A549 (cell line): ENCODE data around the gene SPA17. TPM values are rescaled to one million over a fixed set of nuclear protein-coding genes. Genes with fewer than 3 reads are reported as not detected.

ENCODE experiments used
- ATAC-seq, 2 experiments: fragments of 200-7000 bp in 1 of 2; fragments of >200 bp in 1 of 2; cut with Nextera tagmentation in 1 of 2; cut with Tn5 transposase in 1 of 2; 3 replicates each; pipeline versions ENCODE4 v1.8.0 to v1.9.1; 2018 to 2020; ENCODE audit warnings: mild to moderate bottlenecking in 1 of 2, moderate library complexity in 1 of 2
- CTCF ChIA-PET: fragments of 300-600 bp; sonication (Branson Sonifier 250); formaldehyde crosslinking; extraction: SDS; loops from one replicate; lab custom pipeline; 2021; ENCODE audit warnings: antibody characterized with exemption, inconsistent platforms; lab: Yijun Ruan, JAX
- POLR2A ChIA-PET: fragments of 350-600 bp; formaldehyde crosslinking; extraction: SDS; loops from one replicate; lab custom pipeline; 2021; ENCODE audit warnings: antibody characterized with exemption, inconsistent platforms; lab: Yijun Ruan, JAX
- DNase-seq, 2 experiments: peaks; one replicate each; pipeline versions ENCODE4 v3.0.0 to v3.0.0-alpha.2; 2011 to 2016; ENCODE audit warnings: low read depth in 1 of 2, low spot score in 1 of 2
- FAIRE-seq: peaks from 2 replicates; lab custom pipeline; 2011; peaks lifted over from hg19 to GRCh38; lab: Jason Lieb, UNC
- H3K27ac ChIP-seq, 2 experiments: fragments of >200 bp; sonication (Bioruptor Twin); formaldehyde crosslinking; 3 replicates each; pipeline ENCODE4 v1.5.1; 2016 to 2017
- H3K4me1 ChIP-seq: fragments of >200 bp; sonication (Bioruptor Twin); formaldehyde crosslinking; 3 replicates; pipeline ENCODE4 v1.6.1; 2016
- H3K4me2 ChIP-seq: fragments of >200 bp; sonication (Bioruptor Twin); formaldehyde crosslinking; 3 replicates; pipeline ENCODE4 v1.6.1; 2016
- H3K4me3 ChIP-seq: fragments of >200 bp; sonication (Bioruptor Twin); formaldehyde crosslinking; 3 replicates; pipeline ENCODE4 v1.5.1; 2016
- H3K9me3 ChIP-seq: fragments of >200 bp; sonication (Bioruptor Twin); formaldehyde crosslinking; 3 replicates; pipeline ENCODE4 v1.6.1; 2016
- BCL3 ChIP-seq: fragments of >200 bp; sonication (Bioruptor Twin); formaldehyde crosslinking; IDR thresholded peaks from 3 replicates; pipeline ENCODE4 v1.6.1; 2016
- CBX8 ChIP-seq: fragments of 200-600 bp; sonication (generic); IDR thresholded peaks from 2 replicates; pipeline ENCODE4 v1.6.1; 2016
- CHD4 ChIP-seq: fragments of 200-600 bp; sonication (generic); IDR thresholded peaks from 2 replicates; pipeline ENCODE4 v1.6.1; 2016; ENCODE audit warnings: antibody characterized with exemption, mild to moderate bottlenecking, borderline replicate concordance
- E2F6 ChIP-seq: IDR thresholded peaks from 2 replicates; pipeline ENCODE4 v1.6.1; 2012; ENCODE audit warnings: low read depth, borderline replicate concordance
- FOXS1 ChIP-seq: fragments of 250-450 bp; sonication (Bioruptor Pico); IDR thresholded peaks from 2 replicates; pipeline ENCODE4 v1.5.0; 2020; ENCODE audit warnings: mild to moderate bottlenecking, moderate library complexity
- HEYL ChIP-seq: fragments of 250-450 bp; sonication (Bioruptor Pico); IDR thresholded peaks from 2 replicates; pipeline ENCODE4 v1.8.0; 2021; ENCODE audit warnings: mild to moderate bottlenecking, moderate library complexity
- HOXB13 ChIP-seq: fragments of 250-450 bp; sonication (Bioruptor Pico); IDR thresholded peaks from 2 replicates; pipeline ENCODE4 v1.5.0; 2020; ENCODE audit warnings: low read depth, mild to moderate bottlenecking, moderate library complexity
- HOXB5 ChIP-seq: fragments of 250-450 bp; sonication (Bioruptor Pico); IDR thresholded peaks from 2 replicates; pipeline ENCODE4 v1.5.0; 2020; ENCODE audit warnings: mild to moderate bottlenecking, moderate library complexity
- JUNB ChIP-seq: fragments of >200 bp; sonication (Bioruptor Twin); formaldehyde crosslinking; IDR thresholded peaks from 2 replicates; pipeline ENCODE4 v1.6.1; 2016
- KDM5A ChIP-seq: fragments of 200-600 bp; sonication (generic); IDR thresholded peaks from 2 replicates; pipeline ENCODE4 v1.6.1; 2016; ENCODE audit warnings: antibody characterized with exemption, mild to moderate bottlenecking
- MAZ ChIP-seq: fragments of 150-350 bp; IDR thresholded peaks from 2 replicates; pipeline ENCODE4 v1.6.1; 2014; ENCODE audit warnings: antibody characterized with exemption, low read depth, low read length, borderline replicate concordance
- NFE2L2 ChIP-seq: fragments of 150-350 bp; conservative IDR thresholded peaks from 2 replicates; pipeline ENCODE4 v1.6.1; 2014; ENCODE audit warnings: low read length
- PHF8 ChIP-seq: fragments of 200-600 bp; sonication (generic); IDR thresholded peaks from 2 replicates; pipeline ENCODE4 v1.6.1; 2016; ENCODE audit warnings: low read depth, mild to moderate bottlenecking, antibody characterized with exemption, moderate library complexity, borderline replicate concordance
- POLR2A ChIP-seq: IDR thresholded peaks from 2 replicates; pipeline ENCODE4 v1.6.1; 2012; ENCODE audit warnings: mild to moderate bottlenecking, low read length
- REST ChIP-seq: fragments of 200-600 bp; sonication (generic); IDR thresholded peaks from 2 replicates; pipeline ENCODE4 v1.6.1; 2016; ENCODE audit warnings: antibody characterized with exemption, mild to moderate bottlenecking, moderate library complexity
- RNF2 ChIP-seq: fragments of 200-600 bp; sonication (generic); IDR thresholded peaks from 2 replicates; pipeline ENCODE4 v1.6.1; 2016; ENCODE audit warnings: low read depth, mild to moderate bottlenecking, antibody characterized with exemption, moderate library complexity, borderline replicate concordance
- TFCP2L1 ChIP-seq: fragments of 250-450 bp; sonication (Bioruptor Pico); IDR thresholded peaks from 2 replicates; pipeline ENCODE4 v1.5.0; 2021; ENCODE audit warnings: mild to moderate bottlenecking
- TP53 ChIP-seq: fragments of 250-450 bp; sonication (Bioruptor Pico); IDR thresholded peaks from 2 replicates; pipeline ENCODE4 v1.5.0; 2021; ENCODE audit warnings: mild to moderate bottlenecking, moderate library complexity
- ZNF302 ChIP-seq: fragments of 250-450 bp; sonication (Bioruptor Pico); IDR thresholded peaks from 2 replicates; pipeline ENCODE4 v1.9.0; 2021; ENCODE audit warnings: inconsistent platforms, mild to moderate bottlenecking, moderate library complexity
- WGBS: methylation state at CpG from one replicate; pipeline ENCODE4 v1.1.6; 2017; ENCODE audit errors: missing lambda C conversion rate; 5-methylcytosine and 5-hydroxymethylcytosine counted together
- polyA plus RNA-seq, 4 experiments: library from polyadenylated mRNA; depleted of rRNA in 3 of 4; stranded (reverse); fragments of >200 nt; fragmentation: RNase III in 1 of 4; extraction: RNeasy Plus Mini Kit Qiagen cat#74134 plus additional on column Dnase treatment in 1 of 4; gene quantifications; 2 replicates in 3 of 4; 3 replicates in 1 of 4; pipeline ENCODE4 v1.2.3, GENCODE V29; 2011 to 2017
- TF ChIP-seq, protein P1 (sequence below): IDR thresholded peaks from 2 replicates; pipeline ENCODE4 v1.6.1; 2012
- TF ChIP-seq, protein P2 (sequence below): fragments of 250-450 bp; sonication (Bioruptor Pico); IDR thresholded peaks from 2 replicates; pipeline ENCODE4 v1.5.0; 2020; ENCODE audit warnings: low read depth, mild to moderate bottlenecking, moderate library complexity
- TF ChIP-seq, protein P3 (sequence below): fragments of 450-650 bp; IDR thresholded peaks from 2 replicates; pipeline ENCODE4 v1.6.1; 2014; ENCODE audit warnings: antibody characterized with exemption

Gene SPA17
- polyA plus RNA-seq, 2 of the 4 experiments (the other 2 are of a cell fraction), result 23.8 to 27.3 TPM

DNA sequence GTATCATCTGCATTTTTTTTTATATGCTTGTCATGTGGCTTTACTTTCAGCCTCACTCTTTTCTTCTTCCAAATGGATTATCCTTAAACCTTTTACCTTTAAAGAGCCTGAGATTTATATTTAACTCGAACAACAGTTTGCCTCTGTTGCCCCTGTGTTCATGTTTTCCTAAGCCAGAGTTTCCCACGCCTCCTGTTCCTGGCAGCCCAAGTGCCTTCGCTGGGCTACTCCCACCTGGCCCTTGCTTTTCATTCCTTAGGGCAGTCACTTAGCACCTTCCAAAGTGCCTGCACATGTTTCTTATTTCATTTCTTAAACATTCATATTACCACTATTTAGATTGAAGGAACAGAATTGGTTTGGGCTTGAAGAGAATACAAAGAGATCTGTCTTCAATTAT, 37.8 kb upstream of the SPA17 start:
- ATAC-seq, result no peak
- CTCF ChIA-PET, result no interaction called here
- 91% methylated on average over 3 of the region's 3 CpGs for WGBS

GRCh38 chr11:124638500-124638899, 35.2 kb upstream of the SPA17 start:
- Histone ChIP-seq H3K4me3 (no peak overlapping the region), H3K4me2 (no peak overlapping the region), H3K9me3 (no peaks in the 10 kb centered on the region), H3K4me1 (no peaks in the 10 kb centered on the region), H3K27ac (no peak overlapping the region)
- no peak for ATAC-seq
- CTCF ChIA-PET, result no interaction called here
- POLR2A ChIA-PET, result no interaction called here
- no peak for FAIRE-seq
- DNase-seq, result no peak
- 95% methylated on average over 3 of the region's 3 CpGs for WGBS
- no peak for TF ChIP-seq NFE2L2
- no peak for TF ChIP-seq CHD4
- no peak for TF ChIP-seq RNF2
- TF ChIP-seq CBX8, result no peak
- TF ChIP-seq TFCP2L1 (CRISPR knock-in tag), result no peak
- TF ChIP-seq, protein P1, sequence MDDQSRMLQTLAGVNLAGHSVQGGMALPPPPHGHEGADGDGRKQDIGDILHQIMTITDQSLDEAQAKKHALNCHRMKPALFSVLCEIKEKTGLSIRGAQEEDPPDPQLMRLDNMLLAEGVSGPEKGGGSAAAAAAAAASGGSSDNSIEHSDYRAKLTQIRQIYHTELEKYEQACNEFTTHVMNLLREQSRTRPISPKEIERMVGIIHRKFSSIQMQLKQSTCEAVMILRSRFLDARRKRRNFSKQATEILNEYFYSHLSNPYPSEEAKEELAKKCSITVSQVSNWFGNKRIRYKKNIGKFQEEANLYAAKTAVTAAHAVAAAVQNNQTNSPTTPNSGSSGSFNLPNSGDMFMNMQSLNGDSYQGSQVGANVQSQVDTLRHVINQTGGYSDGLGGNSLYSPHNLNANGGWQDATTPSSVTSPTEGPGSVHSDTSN, result no peak
- no peak for TF ChIP-seq HEYL
- TF ChIP-seq, protein P2, sequence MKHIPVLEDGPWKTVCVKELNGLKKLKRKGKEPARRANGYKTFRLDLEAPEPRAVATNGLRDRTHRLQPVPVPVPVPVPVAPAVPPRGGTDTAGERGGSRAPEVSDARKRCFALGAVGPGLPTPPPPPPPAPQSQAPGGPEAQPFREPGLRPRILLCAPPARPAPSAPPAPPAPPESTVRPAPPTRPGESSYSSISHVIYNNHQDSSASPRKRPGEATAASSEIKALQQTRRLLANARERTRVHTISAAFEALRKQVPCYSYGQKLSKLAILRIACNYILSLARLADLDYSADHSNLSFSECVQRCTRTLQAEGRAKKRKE, result no peak
- no peak for TF ChIP-seq FOXS1 (CRISPR knock-in tag)
- no peak for TF ChIP-seq HOXB13 (CRISPR knock-in tag)
- TF ChIP-seq, protein P3, sequence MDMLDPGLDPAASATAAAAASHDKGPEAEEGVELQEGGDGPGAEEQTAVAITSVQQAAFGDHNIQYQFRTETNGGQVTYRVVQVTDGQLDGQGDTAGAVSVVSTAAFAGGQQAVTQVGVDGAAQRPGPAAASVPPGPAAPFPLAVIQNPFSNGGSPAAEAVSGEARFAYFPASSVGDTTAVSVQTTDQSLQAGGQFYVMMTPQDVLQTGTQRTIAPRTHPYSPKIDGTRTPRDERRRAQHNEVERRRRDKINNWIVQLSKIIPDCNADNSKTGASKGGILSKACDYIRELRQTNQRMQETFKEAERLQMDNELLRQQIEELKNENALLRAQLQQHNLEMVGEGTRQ, result no peak
- TF ChIP-seq POLR2A, result no peak
- TF ChIP-seq PHF8, result no peak
- TF ChIP-seq MAZ, result no peak
- TF ChIP-seq TP53, result no peak

More for the DNA sequence above, 37.8 kb upstream of the SPA17 start:
- no peak overlapping the region for H3K4me2 ChIP-seq
- no peak overlapping the region for H3K4me3 ChIP-seq
- H3K27ac ChIP-seq, result no peak overlapping the region
- POLR2A ChIA-PET, result no interaction called here
- no peaks in the 10 kb centered on the region for H3K9me3 ChIP-seq
- H3K4me1 ChIP-seq, result no peaks in the 10 kb centered on the region
- no peak for DNase-seq
- no peak for FAIRE-seq
- TF ChIP-seq HOXB5 (CRISPR knock-in tag), result no peak
- no peak for TF ChIP-seq KDM5A
- TF ChIP-seq BCL3, result no peak
- TF ChIP-seq FOXS1 (CRISPR knock-in tag), result no peak
- no peak for TF ChIP-seq REST
- TF ChIP-seq HOXB13 (CRISPR knock-in tag), result no peak
- no peak for TF ChIP-seq E2F6
- TF ChIP-seq, protein P1, result no peak
- TF ChIP-seq MAZ, result no peak
- no peak for TF ChIP-seq JUNB
- no peak for TF ChIP-seq ZNF302 (CRISPR knock-in tag)
- no peak for TF ChIP-seq HEYL
